A172 (cell line): ENCODE measurements around the gene ZFTA. TPM values are rescaled to one million over a fixed set of nuclear protein-coding genes. Genes with fewer than 3 reads are reported as not detected.

Experiments
- DNase-seq: peaks from one replicate; pipeline ENCODE4 v3.0.0-alpha.2; 2015; ENCODE audit warnings: low spot score
- total RNA-seq: library from RNA; depleted of rRNA; stranded (reverse); fragments of >200 nt; shearing (Covaris generic); gene quantifications from 2 replicates; pipeline ENCODE4 v1.2.3, GENCODE V29; 2014; rRNA removed

ZFTA gene
- total RNA-seq, 1 experiment from 2014 or later, result 6.2 TPM

DNA sequence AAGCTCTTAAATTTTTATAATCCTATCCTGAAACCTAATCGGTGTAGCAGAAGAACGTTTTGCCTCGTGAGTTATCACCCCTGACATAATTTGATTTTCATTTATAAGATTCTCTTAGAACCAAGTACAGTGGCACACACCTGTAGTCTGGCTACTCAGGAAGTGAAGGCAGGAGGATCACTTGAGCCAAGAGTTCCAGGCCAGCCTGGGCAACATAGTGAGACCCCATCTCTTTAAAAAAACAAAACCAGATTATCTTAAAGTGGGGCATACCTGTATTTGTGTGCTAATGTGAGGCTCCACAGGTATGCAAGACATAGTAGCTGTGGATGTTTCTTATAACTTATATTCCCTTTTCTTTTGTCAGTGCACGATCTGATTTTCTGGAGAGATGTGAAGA, 19.0 kb downstream of the ZFTA start:
- no peak for DNase-seq

DNA sequence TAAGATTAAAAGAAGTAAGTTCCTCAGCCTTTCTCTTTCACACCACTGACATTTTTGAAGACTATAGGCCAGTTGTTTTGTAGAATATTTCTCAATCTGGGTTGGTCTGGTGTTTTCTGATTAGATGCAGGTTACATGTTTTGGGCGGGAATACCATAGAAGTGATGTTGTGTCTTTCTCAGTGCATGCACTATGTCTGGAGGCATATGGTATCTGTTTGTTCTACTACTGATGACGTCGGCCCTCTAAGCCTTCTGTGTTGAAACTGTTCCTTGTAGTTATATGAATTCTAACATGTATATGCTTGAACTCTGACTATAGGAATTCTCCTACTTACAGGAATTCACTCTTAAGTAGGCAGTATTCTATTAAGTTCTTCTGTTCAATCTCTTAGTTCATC, 21.6 kb downstream of the ZFTA start:
- DNase-seq, result no peak

DNA sequence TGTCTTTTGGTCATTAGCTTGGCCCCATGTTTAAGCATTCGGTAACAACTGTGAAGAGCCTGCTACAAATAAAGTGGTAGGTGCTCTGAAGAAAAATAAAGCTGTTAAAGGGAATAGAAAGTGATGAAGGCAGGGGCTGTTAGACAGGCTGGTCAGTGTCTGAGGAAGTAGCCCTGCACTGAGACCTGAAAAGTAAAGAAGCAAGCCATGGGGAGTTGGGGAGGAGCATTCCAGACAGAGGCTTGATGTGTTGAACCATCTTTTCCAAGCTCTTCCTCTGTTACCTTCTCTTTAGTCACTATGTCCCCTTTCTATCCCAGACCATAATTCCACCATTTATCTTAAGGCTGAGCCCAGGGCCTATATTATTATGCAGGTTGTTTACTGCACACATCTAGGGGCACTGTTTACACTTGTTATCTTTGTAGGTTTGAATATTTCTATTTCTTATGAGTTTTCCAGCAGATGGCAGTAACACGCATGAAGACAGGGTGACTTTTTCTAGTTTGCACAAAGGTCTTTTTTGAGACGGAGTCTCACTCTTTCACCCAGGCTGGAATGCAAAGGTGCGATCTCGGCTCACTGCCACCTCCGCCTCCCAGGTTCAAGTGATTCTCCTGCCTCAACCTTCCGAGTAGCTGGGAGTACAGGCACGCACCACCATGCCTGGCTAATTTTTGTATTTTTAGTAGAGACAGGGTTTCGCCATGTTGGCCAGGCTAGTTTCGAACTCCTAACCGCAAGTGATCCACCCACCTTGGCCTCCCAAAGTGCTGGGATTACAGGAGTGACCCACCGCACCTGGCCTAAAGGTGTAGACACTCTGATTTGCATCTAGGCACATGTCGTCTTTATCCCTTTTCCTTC, 23.0 kb downstream of the ZFTA start:
- DNase-seq, result no peak

DNA sequence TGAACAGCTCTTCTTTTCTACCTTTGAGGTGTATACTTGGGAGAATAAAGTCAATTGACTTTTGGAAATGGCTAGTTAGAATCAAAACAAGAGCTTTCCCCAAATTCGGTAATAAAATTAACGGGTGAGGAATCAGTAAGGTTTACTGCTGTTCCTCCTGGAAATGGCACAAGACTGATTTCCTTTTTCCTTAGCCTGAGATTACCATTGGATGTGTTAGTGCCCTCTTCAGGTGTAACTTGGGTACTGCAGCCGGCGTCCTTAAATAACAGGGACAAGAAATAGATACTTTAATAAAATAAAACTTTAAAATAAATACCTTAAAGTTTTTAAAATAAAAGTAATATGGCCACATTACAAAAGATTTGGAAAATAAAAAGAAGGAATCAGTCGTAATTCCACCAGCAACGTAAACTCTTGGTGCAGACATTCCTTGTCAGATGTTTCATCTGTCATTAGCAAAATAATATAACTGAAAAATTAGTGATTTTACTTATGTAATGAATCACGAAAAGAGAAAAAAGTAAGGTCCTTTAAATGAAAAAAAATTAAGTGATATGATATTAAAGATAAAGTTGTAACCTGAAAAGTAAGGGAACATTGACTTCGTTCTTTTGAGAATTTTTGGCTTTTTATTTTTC, 29.7 kb downstream of the ZFTA start:
- DNase-seq, result peak; percentile 54

DNA sequence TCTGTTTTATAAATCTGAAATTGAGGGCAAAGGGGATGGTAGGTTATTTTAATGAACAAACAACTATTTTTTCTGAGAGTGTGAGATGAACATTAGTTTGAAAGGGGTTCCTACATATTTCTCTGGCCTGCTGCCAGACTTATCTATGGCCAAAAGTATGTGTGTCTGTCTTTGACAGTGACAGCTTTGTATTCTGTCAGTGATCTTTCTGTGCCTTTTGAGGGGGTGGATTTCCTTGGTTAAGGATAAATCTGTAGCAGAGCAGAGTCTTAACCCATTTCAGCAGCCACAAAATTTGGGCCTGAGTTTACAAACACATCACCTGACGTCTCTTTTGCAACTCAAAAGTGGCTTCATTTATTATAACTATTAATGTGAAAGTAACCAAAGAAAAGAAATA, 30.9 kb downstream of the ZFTA start:
- DNase-seq, result no peak

DNA sequence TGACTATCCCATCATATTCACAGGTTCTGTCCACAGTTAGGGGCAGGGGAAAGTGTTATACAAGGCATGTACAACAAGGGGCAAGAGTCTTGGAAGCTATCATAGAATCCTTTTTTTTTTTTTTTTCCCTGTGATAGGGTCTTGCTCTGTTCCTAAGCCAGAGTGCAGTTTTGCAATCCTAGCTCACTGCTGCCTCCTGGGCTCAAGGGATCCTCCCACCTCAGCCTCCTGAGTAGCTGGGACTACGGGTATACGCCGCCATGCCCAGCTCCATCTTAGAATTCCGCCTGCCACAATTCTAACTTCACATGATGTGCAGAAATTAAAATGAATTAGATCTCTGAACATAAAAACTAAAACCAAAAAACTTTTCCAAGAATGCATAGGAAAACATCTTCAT, 31.7 kb downstream of the ZFTA start:
- no peak for DNase-seq

DNA sequence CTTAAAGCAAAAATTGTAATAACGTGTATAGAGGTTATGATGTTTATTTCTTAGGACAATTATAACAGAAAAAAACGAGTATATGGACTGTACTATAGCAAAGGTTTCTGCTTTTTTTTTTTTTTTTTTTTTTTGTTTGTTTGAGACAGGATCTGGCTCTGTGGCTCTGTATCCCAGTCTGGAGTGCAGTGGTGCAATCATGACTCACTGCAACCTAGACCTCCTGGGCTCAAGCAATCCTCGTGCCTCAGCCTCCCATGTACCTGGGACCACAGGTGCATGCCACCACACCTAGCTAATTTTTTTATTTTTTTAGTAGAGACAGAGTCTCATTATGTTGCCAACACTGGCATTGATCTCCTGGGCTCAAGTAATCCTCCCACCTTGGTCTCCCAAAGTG, 39.2 kb downstream of the ZFTA start:
- no peak for DNase-seq

DNA sequence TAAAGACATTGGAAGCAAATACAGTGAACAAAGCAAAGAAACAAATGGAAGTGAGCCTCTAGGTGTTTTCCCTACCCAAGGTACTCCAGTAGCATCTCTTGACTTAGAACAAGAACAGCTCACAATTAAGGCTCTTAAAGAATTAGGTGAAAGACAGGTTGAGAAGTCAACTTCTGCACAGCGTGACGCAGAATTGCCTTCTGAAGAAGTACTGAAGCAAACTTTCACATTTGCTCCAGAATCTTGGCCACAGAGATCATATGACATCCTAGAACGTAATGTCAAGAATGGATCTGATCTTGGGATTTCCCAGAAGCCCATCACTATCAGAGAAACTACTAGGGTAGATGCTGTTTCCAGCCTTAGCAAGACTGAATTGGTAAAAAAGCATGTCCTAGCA, 48.0 kb downstream of the ZFTA start:
- no peak for DNase-seq

DNA sequence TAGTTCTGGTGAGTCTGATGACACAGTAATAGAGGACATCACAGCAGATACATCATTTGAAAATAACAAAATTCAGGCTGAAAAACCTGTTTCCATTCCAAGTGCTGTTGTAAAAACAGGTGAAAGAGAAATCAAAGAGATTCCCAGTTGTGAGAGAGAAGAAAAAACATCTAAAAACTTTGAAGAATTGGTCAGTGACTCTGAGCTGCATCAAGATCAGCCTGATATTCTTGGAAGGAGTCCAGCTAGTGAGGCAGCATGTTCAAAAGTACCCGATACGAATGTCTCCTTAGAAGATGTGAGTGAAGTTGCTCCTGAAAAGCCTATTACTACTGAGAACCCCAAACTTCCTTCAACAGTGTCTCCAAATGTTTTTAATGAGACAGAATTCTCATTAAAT, 48.6 kb downstream of the ZFTA start:
- no peak for DNase-seq

DNA sequence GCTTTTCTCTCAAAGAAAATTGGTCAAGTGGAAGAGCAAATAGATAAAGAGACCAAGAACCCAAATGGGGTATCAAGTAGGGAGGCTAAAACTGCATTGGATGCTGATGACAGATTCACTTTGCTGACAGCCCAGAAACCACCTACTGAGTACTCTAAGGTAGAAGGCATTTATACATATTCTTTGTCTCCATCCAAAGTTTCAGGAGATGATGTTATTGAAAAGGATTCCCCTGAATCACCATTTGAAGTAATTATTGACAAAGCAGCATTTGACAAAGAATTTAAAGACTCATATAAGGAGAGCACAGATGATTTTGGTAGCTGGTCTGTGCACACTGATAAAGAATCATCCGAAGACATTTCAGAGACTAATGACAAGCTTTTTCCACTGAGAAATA, 49.6 kb downstream of the ZFTA start:
- DNase-seq, result no peak

Other genes starting within 250 kb of the ZFTA start
- 11.9 and 22.4 TPM in 2 replicates for gene PLAAT4, start 232.0 kb downstream of the ZFTA start, total RNA-seq
- 0.28 TPM in 1 of 2 replicates, not detected in the other for gene PLAAT2, start 205.4 kb downstream of the ZFTA start, total RNA-seq
- gene PLAAT3, start 154.3 kb downstream of the ZFTA start, total RNA-seq, result 45.4 and 60.1 TPM in 2 replicates
- 111 and 121 TPM in 2 replicates for gene ATL3, start 97.4 kb downstream of the ZFTA start, total RNA-seq
- gene RTN3, start 87.3 kb downstream of the ZFTA start, total RNA-seq, result 79.0 and 79.3 TPM in 2 replicates
- gene SPINDOC, start 44.7 kb upstream of the ZFTA start, total RNA-seq, result 23.0 and 40.1 TPM in 2 replicates
- gene MARK2, start 70.3 kb upstream of the ZFTA start, total RNA-seq, result 14.8 TPM in 2 replicates
- 0.05 and 0.14 TPM in 2 replicates for gene RCOR2, start 148.4 kb upstream of the ZFTA start, total RNA-seq
- gene NAA40, start 170.2 kb upstream of the ZFTA start, total RNA-seq, result 12.5 and 19.8 TPM in 2 replicates
- 536 and 679 TPM in 2 replicates for gene COX8A, start 205.8 kb upstream of the ZFTA start, total RNA-seq
- gene OTUB1, start 217.7 kb upstream of the ZFTA start, total RNA-seq, result 31.5 and 41.5 TPM in 2 replicates